C4-2B (cell line): Measurements from ENCODE around the gene AGPAT3.

Experiments used
- ZFX ChIP-seq: fragments of 450-650 bp; IDR thresholded peaks from 2 replicates; pipeline ENCODE4 v1.6.1; 2017
- TF ChIP-seq, protein P1 (sequence below): fragments of 450-650 bp; conservative IDR thresholded peaks from 2 replicates; pipeline ENCODE4 v1.5.1; 2017; ENCODE audit warnings: mild to moderate bottlenecking

DNA sequence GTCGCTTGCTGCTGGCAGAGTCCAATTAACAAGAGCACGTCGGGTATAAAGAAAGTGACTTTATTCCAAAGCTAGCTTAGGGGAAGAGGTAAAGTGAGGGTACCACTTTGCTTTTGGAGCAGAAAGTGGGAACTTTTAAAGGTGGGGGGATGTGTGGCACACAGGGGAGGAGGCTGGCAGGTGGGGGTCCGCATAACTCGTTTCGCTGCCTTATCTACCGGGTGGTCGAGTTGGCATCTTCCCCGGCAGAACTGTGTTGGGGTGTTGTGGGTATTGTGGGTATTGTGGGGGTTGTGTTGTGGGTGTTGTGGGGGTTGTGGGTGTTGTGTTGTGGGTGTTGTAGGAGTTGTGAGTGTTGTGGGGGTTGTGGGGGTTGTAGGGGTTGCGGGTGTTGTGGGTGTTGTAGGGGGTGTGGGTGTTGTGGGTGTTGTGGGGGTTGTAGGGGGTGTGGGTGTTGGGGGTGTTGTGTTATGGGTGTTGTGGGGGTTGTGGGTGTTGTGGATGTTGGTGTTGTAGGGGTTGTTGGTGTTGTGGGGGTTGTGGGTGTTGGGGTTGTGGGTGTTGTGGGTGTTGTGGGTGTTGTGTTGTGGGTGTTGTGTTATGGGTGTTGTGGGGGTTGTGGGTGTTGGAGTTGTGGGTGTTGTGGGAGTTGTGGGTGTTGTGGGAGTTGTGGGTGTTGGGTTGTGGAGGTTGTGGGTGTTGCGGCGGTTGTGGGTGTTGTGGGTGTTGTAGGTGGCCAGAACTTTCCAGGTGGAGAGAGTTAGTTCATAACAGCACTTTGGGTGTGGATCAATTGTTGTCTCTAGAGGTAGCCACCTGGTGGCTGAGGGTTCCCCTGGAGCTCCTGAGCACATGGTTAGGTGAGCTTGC lies 52.7 kb downstream of the AGPAT3 start:
- TF ChIP-seq, protein P1, sequence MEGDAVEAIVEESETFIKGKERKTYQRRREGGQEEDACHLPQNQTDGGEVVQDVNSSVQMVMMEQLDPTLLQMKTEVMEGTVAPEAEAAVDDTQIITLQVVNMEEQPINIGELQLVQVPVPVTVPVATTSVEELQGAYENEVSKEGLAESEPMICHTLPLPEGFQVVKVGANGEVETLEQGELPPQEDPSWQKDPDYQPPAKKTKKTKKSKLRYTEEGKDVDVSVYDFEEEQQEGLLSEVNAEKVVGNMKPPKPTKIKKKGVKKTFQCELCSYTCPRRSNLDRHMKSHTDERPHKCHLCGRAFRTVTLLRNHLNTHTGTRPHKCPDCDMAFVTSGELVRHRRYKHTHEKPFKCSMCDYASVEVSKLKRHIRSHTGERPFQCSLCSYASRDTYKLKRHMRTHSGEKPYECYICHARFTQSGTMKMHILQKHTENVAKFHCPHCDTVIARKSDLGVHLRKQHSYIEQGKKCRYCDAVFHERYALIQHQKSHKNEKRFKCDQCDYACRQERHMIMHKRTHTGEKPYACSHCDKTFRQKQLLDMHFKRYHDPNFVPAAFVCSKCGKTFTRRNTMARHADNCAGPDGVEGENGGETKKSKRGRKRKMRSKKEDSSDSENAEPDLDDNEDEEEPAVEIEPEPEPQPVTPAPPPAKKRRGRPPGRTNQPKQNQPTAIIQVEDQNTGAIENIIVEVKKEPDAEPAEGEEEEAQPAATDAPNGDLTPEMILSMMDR: no peak
- no peak for TF ChIP-seq ZFX
